Stimulated activated CD8-positive, alpha-beta memory T cell treated with anti-CD3 and anti-CD28 coated beads, Interleukin-15, amount 100 ng/mL, for 48 hours (primary cell): Measurements from ENCODE around the gene TMEM178B.

Source experiments
- DNase-seq, 2 donors: peaks; one replicate each; pipeline ENCODE4 v3.0.0-alpha.2; 2020; ENCODE audit warnings: low read depth in 2 of 2

The TMEM178B gene

GRCh38 chr7:141464551-141464950 is 390.7 kb downstream of the TMEM178B start:
- DNase-seq: no peak

DNA sequence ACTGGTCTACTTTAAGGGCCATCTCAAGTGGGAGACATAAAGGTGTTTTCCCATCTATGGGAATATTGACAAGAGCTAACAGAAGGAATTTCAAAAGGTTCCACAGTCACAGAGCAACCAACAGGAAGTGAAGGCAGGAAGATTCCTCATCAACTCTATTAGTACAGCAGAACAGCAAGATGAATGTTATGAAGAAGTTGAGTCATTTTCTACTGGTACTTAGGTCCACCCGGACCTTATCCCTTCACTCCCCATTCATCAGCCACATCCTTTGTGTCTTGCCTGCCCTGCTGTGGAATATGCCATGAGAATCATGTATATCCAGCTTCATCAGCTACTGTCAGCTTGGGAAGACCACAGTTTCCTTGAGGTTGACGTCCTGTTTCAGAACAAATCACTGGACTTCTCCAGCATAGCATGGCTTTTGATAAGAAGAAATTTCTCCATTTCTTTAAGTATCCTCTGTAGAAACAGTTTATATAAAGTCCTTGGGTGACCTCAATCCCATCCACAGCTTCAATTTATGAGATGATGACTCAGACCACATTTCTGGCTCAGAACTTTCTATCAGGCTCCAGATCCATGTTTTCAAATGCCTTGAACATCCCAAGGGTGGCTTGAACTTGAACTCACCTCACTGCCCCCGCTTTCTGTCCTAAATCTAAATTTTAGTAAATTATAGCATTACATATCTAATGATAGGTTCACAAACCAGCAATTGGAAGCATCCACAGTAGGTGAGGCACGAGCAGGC is 392.5 kb downstream of the TMEM178B start:
- no peak for DNase-seq

- no peak for DNase-seq
Observed at GRCh38 chr7:141468341-141468740, 394.5 kb downstream of the TMEM178B start.

GRCh38 chr7:141475679-141476078 is 401.8 kb downstream of the TMEM178B start:
- DNase-seq: no peak

GRCh38 chr7:141477865-141478264 is 404.0 kb downstream of the TMEM178B start:
- DNase-seq: no peak

GRCh38 chr7:141478845-141479244 is 405.0 kb downstream of the TMEM178B start:
- DNase-seq: no peak

GRCh38 chr7:141480953-141481352 is 407.1 kb downstream of the TMEM178B start:
- no peak for DNase-seq

GRCh38 chr7:141481971-141482370 is 408.1 kb downstream of the TMEM178B start:
- no peak for DNase-seq

- DNase-seq: no peak
Observed at GRCh38 chr7:141483044-141483443, 409.2 kb downstream of the TMEM178B start.

DNA sequence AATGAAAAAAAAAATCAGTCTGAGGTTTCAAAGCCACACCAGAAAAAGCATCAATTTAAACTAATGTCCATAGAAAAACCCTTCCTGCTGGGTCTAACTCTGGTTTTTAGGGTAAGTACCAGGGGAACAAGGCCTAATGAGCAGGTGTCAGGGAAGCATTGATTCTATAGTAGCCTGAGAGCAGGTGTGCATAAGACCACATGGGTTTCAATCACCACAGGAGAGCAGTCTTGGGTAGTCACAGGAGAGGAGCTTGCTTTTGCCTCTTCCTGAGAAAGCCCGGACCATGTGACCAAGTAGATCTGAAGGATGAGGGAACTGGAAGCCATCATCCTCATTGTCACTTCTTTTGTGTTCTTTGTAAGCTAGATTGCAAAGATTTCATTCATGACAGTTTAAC is 411.0 kb downstream of the TMEM178B start:
- DNase-seq: no peak

- DNase-seq: no peak
Observed at GRCh38 chr7:141486959-141487358, 413.1 kb downstream of the TMEM178B start.

DNA sequence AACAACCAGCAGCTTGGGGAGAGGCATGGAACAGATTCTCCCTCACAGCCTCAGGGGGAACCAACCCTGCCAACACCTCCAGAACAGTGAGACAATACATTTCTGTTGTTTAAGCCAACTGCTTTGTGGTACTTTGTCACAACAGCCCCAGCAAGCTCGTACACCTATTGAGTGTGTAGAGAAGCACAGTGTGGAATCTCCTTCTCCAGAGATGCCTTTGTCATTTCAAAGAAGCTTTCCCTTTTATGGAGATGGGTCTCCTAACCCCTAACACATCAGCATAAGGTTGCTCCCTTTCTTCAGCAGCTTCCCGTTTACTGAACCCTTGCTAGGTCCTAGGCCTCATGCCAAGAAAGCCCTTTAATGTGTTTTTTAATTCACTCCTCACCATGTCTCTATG is 416.6 kb downstream of the TMEM178B start:
- DNase-seq: no peak

DNA sequence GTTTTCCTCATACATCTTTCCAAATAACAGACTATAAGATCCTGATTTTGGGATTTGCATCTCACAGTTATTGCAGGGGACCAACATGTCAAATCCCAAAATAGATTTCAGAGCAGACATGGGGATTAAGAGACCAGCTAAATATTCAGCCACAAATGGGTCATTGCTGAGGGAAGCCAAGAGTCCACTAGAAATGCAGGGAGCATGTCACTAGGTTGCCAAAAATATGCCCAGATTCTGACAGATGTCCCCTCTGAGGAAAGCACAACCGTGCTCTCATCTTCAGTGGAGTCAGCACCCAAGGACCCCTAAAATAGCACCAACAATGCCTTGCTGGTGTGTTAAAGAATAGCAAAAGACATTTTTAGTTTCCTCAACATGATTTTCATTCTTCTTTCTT is 421.2 kb downstream of the TMEM178B start:
- DNase-seq: no peak

DNA sequence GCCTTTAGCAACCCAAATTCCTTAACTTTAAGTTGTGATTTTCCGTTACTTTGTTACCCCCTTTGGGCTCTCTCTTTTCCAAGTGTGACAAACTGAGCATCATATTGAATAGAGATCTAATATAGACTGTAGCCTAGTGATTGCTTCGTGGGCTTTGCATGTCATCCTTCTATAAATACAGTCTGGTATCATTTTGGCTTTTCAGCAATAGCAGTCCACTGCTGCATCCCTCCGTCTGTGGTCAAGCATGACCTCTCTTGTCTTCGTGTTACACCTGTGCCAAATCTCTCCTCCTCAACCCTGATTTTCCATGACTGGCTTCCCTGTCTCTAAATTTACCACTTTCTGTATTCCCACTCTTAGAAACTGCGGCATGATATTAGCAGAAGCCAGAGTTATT is 423.5 kb downstream of the TMEM178B start:
- no peak for DNase-seq

GRCh38 chr7:141500608-141501007 is 426.7 kb downstream of the TMEM178B start:
- no peak for DNase-seq

- DNase-seq: no peak
Observed at GRCh38 chr7:141501451-141501850, 427.6 kb downstream of the TMEM178B start.

- peak in 1 of 2 donors; percentile 7 for DNase-seq
Observed at GRCh38 chr7:141511316-141511675, 437.4 kb downstream of the TMEM178B start.

DNA sequence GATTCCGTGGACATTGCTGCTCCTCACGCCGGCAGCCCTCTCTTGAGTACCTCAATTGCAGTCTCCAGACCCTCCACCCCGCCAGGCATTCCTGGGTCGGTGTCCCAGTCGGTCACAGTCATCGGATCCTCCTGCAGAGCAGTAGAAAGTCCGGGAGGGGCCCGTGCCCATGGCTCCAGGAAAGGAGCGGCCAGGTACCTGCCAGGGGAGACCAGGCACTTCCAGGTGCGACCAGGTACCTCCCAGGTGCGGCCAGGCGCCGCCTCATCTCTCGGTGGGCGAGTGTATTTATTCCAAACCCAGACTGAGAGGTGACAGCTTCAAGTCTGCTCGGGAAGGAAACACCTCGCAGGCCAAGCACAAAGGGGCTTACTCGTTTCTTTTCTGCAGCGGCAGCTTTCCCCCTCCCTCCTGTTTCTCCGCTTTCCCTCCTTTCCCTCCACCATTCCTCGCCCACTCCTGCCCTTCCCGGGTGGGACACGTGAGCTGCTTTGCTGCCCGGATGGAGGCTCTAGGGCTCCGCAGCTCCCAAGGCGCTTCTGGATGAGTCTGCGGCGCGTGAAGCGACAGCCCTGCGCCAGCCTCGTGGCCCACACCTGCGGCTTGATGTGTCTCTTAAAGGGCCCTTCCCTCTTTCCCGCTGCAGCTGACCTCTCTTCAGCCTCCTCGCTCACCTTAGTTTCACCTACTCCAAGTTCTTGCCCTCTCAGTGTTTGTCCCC is 438.0 kb downstream of the TMEM178B start:
- DNase-seq: no peak

GRCh38 chr7:141512597-141512996 is 438.7 kb downstream of the TMEM178B start:
- no peak for DNase-seq

DNA sequence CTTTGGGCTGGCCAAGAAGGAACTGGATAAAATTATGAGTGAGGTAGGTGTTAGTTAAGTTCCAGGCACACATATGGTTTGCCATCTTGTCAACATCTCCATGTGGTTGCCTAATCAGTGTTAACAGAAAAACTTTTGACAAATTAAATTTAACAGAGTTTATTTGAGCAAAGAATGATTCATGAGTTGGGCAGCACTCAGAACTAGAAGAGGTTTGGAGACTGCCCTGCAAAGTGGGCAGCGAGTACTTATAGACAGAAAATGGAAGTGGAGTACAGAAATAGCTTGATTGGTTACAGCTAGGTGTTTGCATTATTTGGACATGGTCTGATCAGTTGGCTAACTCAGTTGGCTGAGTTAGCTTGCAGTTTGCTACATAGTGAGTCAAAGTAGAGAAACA is 439.9 kb downstream of the TMEM178B start:
- no peak for DNase-seq

- DNase-seq: no peak
Observed at GRCh38 chr7:141515941-141516340, 442.1 kb downstream of the TMEM178B start.

DNA sequence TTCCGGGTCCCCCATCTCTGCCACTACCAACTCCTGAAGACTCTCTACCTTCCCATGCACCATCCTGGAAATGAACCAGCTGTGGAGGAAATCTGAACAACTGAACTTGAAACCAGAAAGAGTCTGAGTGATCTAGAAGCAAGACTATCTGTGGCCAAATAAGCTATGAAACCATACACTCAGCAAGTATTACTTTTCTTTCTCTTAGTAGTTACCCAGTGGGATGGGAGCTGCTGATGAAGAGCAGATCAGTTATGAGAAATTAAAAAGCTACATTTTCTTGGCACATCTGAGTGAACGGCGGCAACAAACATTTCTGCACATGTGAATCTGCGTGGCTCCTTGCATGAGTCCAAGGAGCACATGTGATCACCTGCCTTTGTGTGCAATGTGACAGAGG is 445.8 kb downstream of the TMEM178B start:
- no peak for DNase-seq

GRCh38 chr7:141522657-141523342 is 448.9 kb downstream of the TMEM178B start:
- DNase-seq: no peak
